Neural progenitor cell (in vitro differentiated cells): ENCODE data around the gene FLAD1.

ENCODE experiments used
- EZH2 ChIP-seq: fragments of 200-600 bp; sonication (generic); IDR thresholded peaks from 2 replicates; pipeline ENCODE4 v1.6.1; 2017; ENCODE audit warnings: antibody characterized with exemption, mild to moderate bottlenecking, moderate library complexity
- EZH2phosphoT487 ChIP-seq: fragments of 200-600 bp; sonication (generic); IDR thresholded peaks from 2 replicates; pipeline ENCODE4 v1.6.1; 2017; ENCODE audit warnings: antibody characterized with exemption
- TF ChIP-seq, protein P1 (sequence below): fragments of 200-600 bp; sonication (generic); IDR thresholded peaks from 2 replicates; pipeline ENCODE4 v1.5.1; 2017; ENCODE audit warnings: antibody characterized with exemption, mild to moderate bottlenecking

DNA sequence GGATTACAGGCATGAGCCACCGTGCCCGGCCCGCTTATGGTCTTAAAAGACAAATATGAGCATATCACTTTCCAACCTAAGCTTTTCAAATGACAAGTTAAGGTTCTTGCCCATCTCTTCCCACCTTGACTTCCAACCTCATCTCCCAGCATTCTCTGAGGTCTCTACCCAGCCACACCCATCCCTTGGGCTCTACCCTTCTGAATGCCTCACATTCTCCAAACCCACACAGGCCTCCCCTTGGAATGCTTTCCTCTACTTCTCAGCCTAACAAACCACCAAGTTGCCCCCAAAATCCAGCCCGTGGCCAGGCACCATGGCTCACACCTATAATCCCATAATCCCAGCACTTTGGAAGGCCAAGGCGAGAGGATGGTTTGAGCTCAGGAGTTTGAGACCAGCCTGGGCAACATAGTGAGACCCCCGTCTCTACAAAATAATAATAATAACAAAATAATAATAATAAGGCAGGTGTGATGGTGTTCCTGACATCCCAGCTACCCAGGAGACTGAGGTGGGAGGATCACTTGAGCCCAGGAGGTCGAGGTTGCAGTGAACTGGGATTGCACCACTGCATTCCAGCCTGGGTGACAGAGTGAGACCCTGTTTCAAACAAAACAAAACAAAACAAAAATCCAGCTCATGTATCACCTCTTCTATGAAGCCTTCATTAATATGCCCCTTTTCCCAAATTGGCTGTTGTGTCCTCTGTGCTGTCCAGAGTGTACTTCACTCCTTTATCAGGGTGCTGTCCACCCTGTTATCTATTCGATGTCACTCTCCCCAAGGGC, 39.2 kb downstream of the FLAD1 start:
- TF ChIP-seq, protein P1, sequence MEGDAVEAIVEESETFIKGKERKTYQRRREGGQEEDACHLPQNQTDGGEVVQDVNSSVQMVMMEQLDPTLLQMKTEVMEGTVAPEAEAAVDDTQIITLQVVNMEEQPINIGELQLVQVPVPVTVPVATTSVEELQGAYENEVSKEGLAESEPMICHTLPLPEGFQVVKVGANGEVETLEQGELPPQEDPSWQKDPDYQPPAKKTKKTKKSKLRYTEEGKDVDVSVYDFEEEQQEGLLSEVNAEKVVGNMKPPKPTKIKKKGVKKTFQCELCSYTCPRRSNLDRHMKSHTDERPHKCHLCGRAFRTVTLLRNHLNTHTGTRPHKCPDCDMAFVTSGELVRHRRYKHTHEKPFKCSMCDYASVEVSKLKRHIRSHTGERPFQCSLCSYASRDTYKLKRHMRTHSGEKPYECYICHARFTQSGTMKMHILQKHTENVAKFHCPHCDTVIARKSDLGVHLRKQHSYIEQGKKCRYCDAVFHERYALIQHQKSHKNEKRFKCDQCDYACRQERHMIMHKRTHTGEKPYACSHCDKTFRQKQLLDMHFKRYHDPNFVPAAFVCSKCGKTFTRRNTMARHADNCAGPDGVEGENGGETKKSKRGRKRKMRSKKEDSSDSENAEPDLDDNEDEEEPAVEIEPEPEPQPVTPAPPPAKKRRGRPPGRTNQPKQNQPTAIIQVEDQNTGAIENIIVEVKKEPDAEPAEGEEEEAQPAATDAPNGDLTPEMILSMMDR: no peak
- TF ChIP-seq EZH2 (no peak), EZH2phosphoT487 (no peak)
